B cell (primary cell): ENCODE data around the gene MAP4K5. TPM values are rescaled to one million over a fixed set of nuclear protein-coding genes. Genes with fewer than 3 reads are reported as not detected.

Experiments used
- ATAC-seq: fragments of 200-7000 bp; cut with Tn5 transposase; one replicate; pipeline ENCODE4 v1.10.0; 2021; ENCODE audit warnings: low read depth, mild to moderate bottlenecking, moderate number of reproducible peaks, moderate library complexity
- CTCF ChIA-PET: fragments of 350-600 bp; sonication (Branson Sonifier 250); formaldehyde crosslinking; loops from one replicate; lab custom pipeline; 2021; ENCODE audit warnings: antibody characterized with exemption, inconsistent platforms; lab: Charles Lee
- POLR2A ChIA-PET: fragments of 350-600 bp; sonication (Branson Sonifier 250); formaldehyde crosslinking; loops from one replicate; lab custom pipeline; 2021; ENCODE audit warnings: antibody characterized with exemption; lab: Charles Lee
- DNase-seq: peaks from one replicate; pipeline ENCODE4 v3.0.0; 2013
- H2AFZ ChIP-seq: 2 replicates; pipeline ENCODE4 v1.6.1; 2012; ENCODE audit warnings: mild to moderate bottlenecking, low read depth, low read length; ENCODE audit not compliant: insufficient read depth, poor library complexity, severe bottlenecking
- H3K27ac ChIP-seq, 2 donors: 1 replicate in 1 of 2; 2 replicates in 1 of 2; pipeline ENCODE4 v1.5.1; 2012 to 2013; ENCODE audit warnings: low read length in 2 of 2, mild to moderate bottlenecking in 2 of 2, moderate library complexity in 1 of 2
- H3K27me3 ChIP-seq, 4 experiments: fragments of 200-600 bp in 1 of 4; sonication (generic) in 1 of 4; replicated peaks in 1 of 4; 1 replicate in 2 of 4; 2 replicates in 2 of 4; pipeline versions ENCODE4 v1.6.1 to v1.7.0; 2013 to 2016; ENCODE audit warnings: low read length in 3 of 4, mild to moderate bottlenecking in 2 of 4, mixed read lengths in 1 of 4, moderate library complexity in 1 of 4; ENCODE audit not compliant: insufficient read depth in 4 of 4, control insufficient read depth in 3 of 4; ENCODE audit errors: control extremely low read depth in 1 of 4
- H3K36me3 ChIP-seq, 2 experiments: replicated peaks in 1 of 2; 1 replicate in 1 of 2; 2 replicates in 1 of 2; pipeline versions ENCODE4 v1.6.1 to v1.7.1; 2013; ENCODE audit warnings: low read length in 1 of 2; ENCODE audit not compliant: insufficient read depth in 2 of 2, control insufficient read depth in 1 of 2; ENCODE audit errors: control extremely low read depth in 1 of 2, extremely low read depth in 1 of 2
- H3K4me1 ChIP-seq, 2 donors: fragments of 200-600 bp in 1 of 2; sonication (generic) in 1 of 2; 1 replicate in 1 of 2; 2 replicates in 1 of 2; pipeline versions ENCODE4 v1.5.1 to v1.6.1; 2013 to 2017; ENCODE audit warnings: low read length in 2 of 2; ENCODE audit not compliant: control insufficient read depth in 2 of 2, insufficient read depth in 2 of 2
- H3K4me2 ChIP-seq: replicated peaks from 2 replicates; pipeline ENCODE3; 2012; ENCODE audit warnings: mild to moderate bottlenecking, low read depth, low read length; ENCODE audit not compliant: poor library complexity, severe bottlenecking
- H3K4me3 ChIP-seq, 5 experiments: fragments of 200-600 bp in 1 of 5; sonication (generic) in 1 of 5; 1 replicate in 3 of 5; 2 replicates in 2 of 5; pipeline versions ENCODE4 v1.5.1 to v1.7.0; 2011 to 2016; ENCODE audit warnings: low read length in 4 of 5, mild to moderate bottlenecking in 4 of 5, low read depth in 2 of 5, control low read depth in 1 of 5, moderate library complexity in 1 of 5; ENCODE audit not compliant: insufficient read depth in 1 of 5; ENCODE audit errors: control extremely low read depth in 1 of 5, extremely low read depth in 1 of 5
- H3K79me2 ChIP-seq: fragments of 200-600 bp; sonication (generic); one replicate; pipeline ENCODE4 v1.6.0; 2016; ENCODE audit warnings: low read length; ENCODE audit not compliant: control insufficient read depth, insufficient read depth
- H3K9ac ChIP-seq: fragments of 200-600 bp; sonication (generic); 2 replicates; pipeline ENCODE4 v1.6.1; 2017; ENCODE audit warnings: mild to moderate bottlenecking, low read length, moderate library complexity
- H3K9me3 ChIP-seq, 3 donors: one replicate each; pipeline versions ENCODE4 v1.6.1 to v1.7.1; 2013; ENCODE audit warnings: low read length in 2 of 3; ENCODE audit not compliant: control insufficient read depth in 2 of 3, insufficient read depth in 1 of 3; ENCODE audit errors: control extremely low read depth in 1 of 3
- H4K20me1 ChIP-seq: 2 replicates; pipeline ENCODE4 v1.6.0; 2012; ENCODE audit warnings: mild to moderate bottlenecking, low read length; ENCODE audit not compliant: insufficient read depth, control insufficient read depth, poor library complexity, severe bottlenecking
- H3K27ac Mint-ChIP-seq: one replicate; pipeline ENCODE4 v1.8.0; 2021; ENCODE audit warnings: mixed read lengths
- H3K27me3 Mint-ChIP-seq: one replicate; pipeline ENCODE4 v1.8.0; 2021; ENCODE audit warnings: mixed read lengths
- H3K4me1 Mint-ChIP-seq: one replicate; pipeline ENCODE4 v1.8.0; 2021; ENCODE audit warnings: mixed read lengths
- H3K4me3 Mint-ChIP-seq: one replicate; pipeline ENCODE4 v1.8.0; 2021; ENCODE audit warnings: mixed read lengths
- H3K9me3 Mint-ChIP-seq: one replicate; pipeline ENCODE4 v1.8.0; 2022; ENCODE audit warnings: mixed read lengths; ENCODE audit not compliant: insufficient read depth
- EZH2 ChIP-seq: IDR thresholded peaks from 2 replicates; pipeline ENCODE4 v1.6.1; 2012; ENCODE audit warnings: borderline replicate concordance, low read depth, mild to moderate bottlenecking, moderate library complexity, low read length; ENCODE audit not compliant: insufficient read depth, poor library complexity, severe bottlenecking
- WGBS: methylation state at CpG from one replicate; pipeline ENCODE4 v1.1.5; 2013; ENCODE audit warnings: missing lambda C conversion rate; ENCODE audit not compliant: insufficient coverage; 5-methylcytosine and 5-hydroxymethylcytosine counted together
- intact Hi-C: fragments of 100-400 bp; cut with micrococcal nuclease; formaldehyde crosslinking; loops from one replicate; pipeline ENCODE4 v1.10.0; 2022
- polyA plus RNA-seq: library from polyadenylated mRNA; depleted of rRNA; stranded (reverse); fragments of >200 nt; gene quantifications from 2 replicates; pipeline ENCODE4 v1.2.3, GENCODE V29; 2012
- total RNA-seq, 2 donors: library from RNA; stranded (reverse); fragments of 120-200 nt in 1 of 2; gene quantifications; 1 replicate in 1 of 2; 2 replicates in 1 of 2; pipeline versions ENCODE4 v1.2.3 to v1.2.4, GENCODE V29; 2013 to 2022
- TF ChIP-seq, protein P1 (sequence below): fragments of 200-600 bp; IDR thresholded peaks from one replicate; pipeline ENCODE4 v1.8.0; 2022; ENCODE audit warnings: antibody characterized with exemption, mild to moderate bottlenecking

Gene MAP4K5
- total and polyA plus RNA-seq, 2 donors (not counting 1 experiment from before 2014, with no cell fraction given), result 14.1 to 60.0 TPM

DNA sequence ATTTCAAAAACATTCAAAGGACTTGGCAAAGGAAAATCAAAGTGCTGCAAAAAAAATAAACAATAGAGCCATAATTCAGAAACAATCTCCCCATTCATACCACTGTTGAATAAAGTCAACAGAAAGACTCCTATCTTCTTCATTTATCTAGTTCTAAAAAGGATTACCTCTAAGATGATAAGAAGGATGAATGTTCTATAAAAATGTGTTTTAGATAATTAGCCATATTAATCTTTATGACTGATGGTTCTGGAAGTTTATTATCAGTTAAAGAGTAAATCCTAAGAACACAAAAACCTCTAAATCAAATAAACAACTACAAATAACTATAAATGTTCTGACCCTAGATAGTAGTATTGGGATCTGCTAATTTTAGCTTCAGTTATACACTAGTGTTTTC, 97.8 kb downstream of the MAP4K5 start:
- ChIA-PET CTCF (interaction anchor here (0.7 kb wide), 1 partner anchor 92 kb away, joined by 3 read pairs; no protein-coding TSS in a partner anchor), POLR2A (no interaction called here)
- H3K9me3 Mint-ChIP-seq, result peaks cover 3% of the 10 kb centered on the region
- no peaks in the 10 kb centered on the region for H3K79me2 ChIP-seq
- intact Hi-C loops, result no loop called here
- no peak overlapping the region for H3K27ac Mint-ChIP-seq
- H3K27ac ChIP-seq, result no peak overlapping the region
- no peak overlapping the region for H3K9ac ChIP-seq
- H4K20me1 ChIP-seq, result no peaks in the 10 kb centered on the region
- DNase-seq (no peak), ATAC-seq (no peak)
- H3K27me3 Mint-ChIP-seq, result no peaks in the 10 kb centered on the region
- peaks cover 21 to 47% of the 10 kb centered on the region in 2 experiments for H3K36me3 ChIP-seq
- H3K4me1 Mint-ChIP-seq, result no peaks in the 10 kb centered on the region
- H3K4me2 ChIP-seq, result no peak overlapping the region
- H2AFZ ChIP-seq, result no peak overlapping the region
- no peaks in the 10 kb centered on the region for H3K4me1 ChIP-seq
- TF ChIP-seq, protein P1, sequence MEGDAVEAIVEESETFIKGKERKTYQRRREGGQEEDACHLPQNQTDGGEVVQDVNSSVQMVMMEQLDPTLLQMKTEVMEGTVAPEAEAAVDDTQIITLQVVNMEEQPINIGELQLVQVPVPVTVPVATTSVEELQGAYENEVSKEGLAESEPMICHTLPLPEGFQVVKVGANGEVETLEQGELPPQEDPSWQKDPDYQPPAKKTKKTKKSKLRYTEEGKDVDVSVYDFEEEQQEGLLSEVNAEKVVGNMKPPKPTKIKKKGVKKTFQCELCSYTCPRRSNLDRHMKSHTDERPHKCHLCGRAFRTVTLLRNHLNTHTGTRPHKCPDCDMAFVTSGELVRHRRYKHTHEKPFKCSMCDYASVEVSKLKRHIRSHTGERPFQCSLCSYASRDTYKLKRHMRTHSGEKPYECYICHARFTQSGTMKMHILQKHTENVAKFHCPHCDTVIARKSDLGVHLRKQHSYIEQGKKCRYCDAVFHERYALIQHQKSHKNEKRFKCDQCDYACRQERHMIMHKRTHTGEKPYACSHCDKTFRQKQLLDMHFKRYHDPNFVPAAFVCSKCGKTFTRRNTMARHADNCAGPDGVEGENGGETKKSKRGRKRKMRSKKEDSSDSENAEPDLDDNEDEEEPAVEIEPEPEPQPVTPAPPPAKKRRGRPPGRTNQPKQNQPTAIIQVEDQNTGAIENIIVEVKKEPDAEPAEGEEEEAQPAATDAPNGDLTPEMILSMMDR, result no peak
- no peak for TF ChIP-seq EZH2
- peaks cover 0 to 8% (median 6%) of the 10 kb centered on the region in 3 donors for H3K9me3 ChIP-seq
- H3K27me3 ChIP-seq, result no peaks in the 10 kb centered on the region
- H3K4me3 Mint-ChIP-seq, result no peak overlapping the region
- no peak overlapping the region for H3K4me3 ChIP-seq

DNA sequence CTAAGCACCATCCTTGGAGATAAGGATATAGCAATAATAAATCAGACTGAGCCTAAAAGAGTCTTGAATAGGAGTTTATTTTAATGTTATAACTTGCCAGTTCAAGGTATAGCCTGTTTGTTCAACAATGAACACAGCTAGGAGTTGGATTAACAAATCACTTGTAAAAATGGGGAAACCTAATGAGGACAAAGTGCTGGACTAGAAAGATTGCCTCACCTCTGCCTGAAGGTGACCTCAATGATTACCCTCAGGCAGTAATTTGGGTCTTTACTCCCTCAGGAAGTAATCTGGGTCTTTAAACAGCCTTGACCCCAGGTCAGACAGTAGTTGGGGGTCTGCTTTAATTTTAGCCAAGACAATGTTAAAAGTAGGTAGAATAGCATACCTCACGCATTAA, 100.2 kb downstream of the MAP4K5 start:
- ATAC-seq (no peak), DNase-seq (no peak)
- no peaks in the 10 kb centered on the region for H3K27me3 ChIP-seq
- H3K9me3 Mint-ChIP-seq, result no peaks in the 10 kb centered on the region
- no peaks in the 10 kb centered on the region for H3K4me1 Mint-ChIP-seq
- H3K9ac ChIP-seq, result no peak overlapping the region
- peaks cover 15 to 39% of the 10 kb centered on the region in 2 experiments for H3K36me3 ChIP-seq
- H3K4me1 ChIP-seq, result no peaks in the 10 kb centered on the region
- ChIA-PET CTCF (no interaction called here), POLR2A (no interaction called here)
- H3K4me3 Mint-ChIP-seq, result no peak overlapping the region
- H3K9me3 ChIP-seq, result peaks cover 0 to 6% (median 2%) of the 10 kb centered on the region in 3 donors
- no peak overlapping the region for H3K27ac ChIP-seq
- no peak overlapping the region for H3K4me2 ChIP-seq
- no CpG with 5 or more reads among the region's 1 CpG for WGBS
- intact Hi-C loops, result no loop called here
- no peak overlapping the region for H3K4me3 ChIP-seq
- no peak overlapping the region for H2AFZ ChIP-seq
- no peaks in the 10 kb centered on the region for H3K79me2 ChIP-seq
- H4K20me1 ChIP-seq, result no peaks in the 10 kb centered on the region
- no peaks in the 10 kb centered on the region for H3K27me3 Mint-ChIP-seq
- TF ChIP-seq EZH2, result no peak
- TF ChIP-seq, protein P1, result no peak
- H3K27ac Mint-ChIP-seq, result no peak overlapping the region
